Upper lobe of left lung (tissue), 4 donors: ENCODE measurements around the gene ARHGEF40.

Experiments
- EP300 ChIP-seq, 4 donors: sonication (generic); formaldehyde crosslinking; IDR thresholded peaks; one replicate each; pipeline ENCODE4 v1.5.1; 2017; ENCODE audit warnings: antibody characterized with exemption in 4 of 4, control low read depth in 2 of 4
- POLR2AphosphoS5 ChIP-seq, 2 donors: sonication (generic); formaldehyde crosslinking; IDR thresholded peaks; one replicate each; pipeline ENCODE4 v1.5.1; 2017; ENCODE audit warnings: antibody characterized with exemption in 2 of 2
- TF ChIP-seq, protein P1 (sequence below), 6 experiments: fragments of 450-650 bp in 4 of 6; fragments of 200-600 bp in 2 of 6; sonication (generic) in 2 of 6; IDR thresholded peaks; one replicate each; pipeline ENCODE4 v1.5.1; 2016 to 2019; ENCODE audit warnings: antibody characterized with exemption in 6 of 6

DNA sequence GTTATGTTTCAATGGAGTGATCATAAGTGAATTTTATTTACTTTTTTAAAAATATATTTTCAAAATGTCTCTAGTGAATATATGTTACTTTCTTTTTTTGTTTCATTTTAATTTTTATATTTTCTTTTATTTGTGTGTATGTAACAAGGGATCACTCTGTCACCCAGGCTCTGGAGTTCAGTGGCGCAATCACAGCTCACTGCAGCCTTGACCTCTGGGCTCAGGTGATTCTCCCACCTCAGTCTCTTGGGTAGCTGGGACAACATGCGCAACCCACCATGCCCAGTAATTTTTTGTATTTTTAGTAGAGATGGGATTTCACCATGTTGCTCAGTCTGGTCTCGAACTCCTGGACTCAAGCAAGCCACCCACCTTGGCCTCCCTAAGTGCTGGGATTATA lies 48.8 kb downstream of the ARHGEF40 start:
- TF ChIP-seq EP300 (IDR thresholded peaks at IDR 0.05), result no peak
- no peak for TF ChIP-seq POLR2AphosphoS5 (IDR thresholded peaks at IDR 0.05)
- TF ChIP-seq, protein P1, sequence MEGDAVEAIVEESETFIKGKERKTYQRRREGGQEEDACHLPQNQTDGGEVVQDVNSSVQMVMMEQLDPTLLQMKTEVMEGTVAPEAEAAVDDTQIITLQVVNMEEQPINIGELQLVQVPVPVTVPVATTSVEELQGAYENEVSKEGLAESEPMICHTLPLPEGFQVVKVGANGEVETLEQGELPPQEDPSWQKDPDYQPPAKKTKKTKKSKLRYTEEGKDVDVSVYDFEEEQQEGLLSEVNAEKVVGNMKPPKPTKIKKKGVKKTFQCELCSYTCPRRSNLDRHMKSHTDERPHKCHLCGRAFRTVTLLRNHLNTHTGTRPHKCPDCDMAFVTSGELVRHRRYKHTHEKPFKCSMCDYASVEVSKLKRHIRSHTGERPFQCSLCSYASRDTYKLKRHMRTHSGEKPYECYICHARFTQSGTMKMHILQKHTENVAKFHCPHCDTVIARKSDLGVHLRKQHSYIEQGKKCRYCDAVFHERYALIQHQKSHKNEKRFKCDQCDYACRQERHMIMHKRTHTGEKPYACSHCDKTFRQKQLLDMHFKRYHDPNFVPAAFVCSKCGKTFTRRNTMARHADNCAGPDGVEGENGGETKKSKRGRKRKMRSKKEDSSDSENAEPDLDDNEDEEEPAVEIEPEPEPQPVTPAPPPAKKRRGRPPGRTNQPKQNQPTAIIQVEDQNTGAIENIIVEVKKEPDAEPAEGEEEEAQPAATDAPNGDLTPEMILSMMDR (IDR thresholded peaks at IDR 0.05), result no peak
